Natural killer cell (primary cell): ENCODE results near the gene MKX. TPM values are rescaled to one million over a fixed set of nuclear protein-coding genes. Genes with fewer than 3 reads are reported as not detected.

Experiments used
- ATAC-seq, 3 donors: fragments of 150-1000 bp in 2 of 3; fragments of 200-7000 bp in 1 of 3; cut with Tn5 transposase; 1 replicate in 1 of 3; 2 replicates in 2 of 3; pipeline ENCODE4 v1.10.0; 2021; ENCODE audit warnings: mild to moderate bottlenecking in 2 of 3, moderate library complexity in 2 of 3
- DNase-seq, 2 donors: peaks; one replicate each; pipeline versions ENCODE4 v3.0.0 to v3.0.0-alpha.2; 2013 to 2021; ENCODE audit warnings: mixed read lengths in 1 of 2
- H3K27ac ChIP-seq: one replicate; pipeline ENCODE4 v1.5.1; 2013; ENCODE audit warnings: mild to moderate bottlenecking, low read length
- H3K27me3 ChIP-seq: one replicate; pipeline ENCODE4 v1.6.1; 2013; ENCODE audit warnings: low read length; ENCODE audit not compliant: control insufficient read depth, insufficient read depth
- H3K36me3 ChIP-seq: one replicate; pipeline ENCODE4 v1.6.1; 2013; ENCODE audit warnings: low read length; ENCODE audit not compliant: control insufficient read depth, insufficient read depth
- H3K4me1 ChIP-seq: one replicate; pipeline ENCODE4 v1.6.1; 2013; ENCODE audit warnings: low read length; ENCODE audit not compliant: control insufficient read depth, insufficient read depth
- H3K4me3 ChIP-seq: one replicate; pipeline ENCODE4 v1.5.1; 2013; ENCODE audit warnings: low read length
- H3K9me3 ChIP-seq: one replicate; pipeline ENCODE4 v1.6.1; 2013; ENCODE audit warnings: low read length; ENCODE audit not compliant: control insufficient read depth, insufficient read depth
- H3K27ac Mint-ChIP-seq, 2 donors: one replicate each; pipeline ENCODE4 v1.8.0; 2022; ENCODE audit warnings: mild to moderate bottlenecking in 2 of 2, mixed read lengths in 2 of 2, moderate library complexity in 1 of 2
- H3K27me3 Mint-ChIP-seq, 2 donors: one replicate each; pipeline ENCODE4 v1.8.0; 2022; ENCODE audit warnings: low read depth in 2 of 2, mixed read lengths in 2 of 2
- H3K36me3 Mint-ChIP-seq: one replicate; pipeline ENCODE4 v1.8.0; 2022; ENCODE audit warnings: mixed read lengths
- H3K4me1 Mint-ChIP-seq, 2 donors: one replicate each; pipeline ENCODE4 v1.8.0; 2022; ENCODE audit warnings: mixed read lengths in 2 of 2
- H3K4me3 Mint-ChIP-seq: one replicate; pipeline ENCODE4 v1.8.0; 2022; ENCODE audit warnings: mild to moderate bottlenecking, moderate library complexity, mixed read lengths
- H3K9me3 Mint-ChIP-seq, 2 donors: one replicate each; pipeline ENCODE4 v1.8.0; 2022; ENCODE audit warnings: mixed read lengths in 2 of 2
- CTCF ChIP-seq: fragments of 200-600 bp; IDR thresholded peaks from one replicate; pipeline ENCODE4 v1.8.0; 2022; ENCODE audit warnings: antibody characterized with exemption
- WGBS: methylation state at CpG from one replicate; pipeline ENCODE4 v1.1.7; 2013; ENCODE audit warnings: missing lambda C conversion rate; ENCODE audit not compliant: insufficient coverage; 5-methylcytosine and 5-hydroxymethylcytosine counted together
- intact Hi-C: fragments of 100-400 bp; cut with micrococcal nuclease; formaldehyde crosslinking; loops from one replicate; pipeline ENCODE4 v1.14.2; 2022
- total RNA-seq, 4 donors: library from RNA; stranded (reverse); fragments of 120-200 nt in 1 of 4; gene quantifications; one replicate each; pipeline versions ENCODE4 v1.2.3 to v1.2.4, GENCODE V29; 2013 to 2022

MKX gene
- total RNA-seq, 3 donors from 2014 or later (not counting 1 experiment from before 2014, with no cell fraction given), result not detected

- Mint-ChIP-seq H3K36me3 (no peaks in the 10 kb centered on the region), H3K27me3 (peaks cover 4 to 18% of the 10 kb centered on the region in 2 donors), H3K4me3 (no peak overlapping the region), H3K4me1 (no peaks in the 10 kb centered on the region), H3K27ac (no peak overlapping the region), H3K9me3 (no peaks in the 10 kb centered on the region)
- DNase-seq (no peak), ATAC-seq (no peak)
- Histone ChIP-seq H3K9me3 (no peaks in the 10 kb centered on the region), H3K4me1 (no peaks in the 10 kb centered on the region), H3K27ac (no peak overlapping the region), H3K27me3 (no peaks in the 10 kb centered on the region), H3K4me3 (no peak overlapping the region), H3K36me3 (no peaks in the 10 kb centered on the region)
- WGBS, result 76% methylated on average over 11 of the region's 14 CpGs
- intact Hi-C loops, result no loop called here
- TF ChIP-seq CTCF, result no peak
These were observed 64.7 kb downstream of the MKX start for GRCh38 chr10:27680691-27681605.

GRCh38 chr10:27680006-27680557 lies 65.5 kb downstream of the MKX start:
- no peak overlapping the region for H3K4me3 ChIP-seq
- no peaks in the 10 kb centered on the region for H3K36me3 ChIP-seq
- H3K27ac ChIP-seq, result no peak overlapping the region
- intact Hi-C loops, result no loop called here
- Mint-ChIP-seq H3K27me3 (peaks cover 4 to 23% of the 10 kb centered on the region in 2 donors), H3K27ac (no peak overlapping the region), H3K9me3 (no peaks in the 10 kb centered on the region), H3K36me3 (no peaks in the 10 kb centered on the region), H3K4me3 (no peak overlapping the region), H3K4me1 (no peaks in the 10 kb centered on the region)
- ATAC-seq (no peak), DNase-seq (no peak)
- no peaks in the 10 kb centered on the region for H3K9me3 ChIP-seq
- WGBS, result 83% methylated on average over 2 of the region's 3 CpGs
- TF ChIP-seq CTCF, result no peak
- H3K4me1 ChIP-seq, result no peaks in the 10 kb centered on the region
- H3K27me3 ChIP-seq, result no peaks in the 10 kb centered on the region

- no peak for TF ChIP-seq CTCF
- Mint-ChIP-seq H3K9me3 (no peaks in the 10 kb centered on the region), H3K4me3 (no peak overlapping the region), H3K27ac (no peak overlapping the region), H3K36me3 (no peaks in the 10 kb centered on the region), H3K27me3 (peaks cover 4 to 23% of the 10 kb centered on the region in 2 donors), H3K4me1 (no peaks in the 10 kb centered on the region)
- Histone ChIP-seq H3K27me3 (no peaks in the 10 kb centered on the region), H3K4me1 (no peaks in the 10 kb centered on the region), H3K27ac (no peak overlapping the region), H3K9me3 (no peaks in the 10 kb centered on the region), H3K4me3 (no peak overlapping the region), H3K36me3 (no peaks in the 10 kb centered on the region)
- intact Hi-C loops, result no loop called here
- ATAC-seq (no peak), DNase-seq (no peak)
- 86% methylated on average over 4 of the region's 5 CpGs for WGBS
These were observed 66.2 kb downstream of the MKX start for GRCh38 chr10:27679369-27679912.
